ENCODE measurements around the gene RGS1. TPM values are rescaled to one million over a fixed set of nuclear protein-coding genes. Genes with fewer than 3 reads are reported as not detected.

RGS1 gene
- total RNA-seq, 1 donor from 2014 or later: not detected

- no peaks in the 10 kb centered on the region for H3K9me3 Mint-ChIP-seq (ENCODE audit: unreplicated experiment)
- no peak for DNase-seq (ENCODE audit: low spot score)
- no peak overlapping the region for H3K27ac Mint-ChIP-seq (ENCODE audit: unreplicated experiment)
- H3K27me3 Mint-ChIP-seq (ENCODE audit: unreplicated experiment): peaks cover 8% of the 10 kb centered on the region
- TF ChIP-seq CTCF (IDR thresholded peaks at IDR 0.05; ENCODE audit: unreplicated experiment): no peak
- H3K4me3 Mint-ChIP-seq (ENCODE audit: unreplicated experiment): no peak overlapping the region
- no peaks in the 10 kb centered on the region for H3K36me3 Mint-ChIP-seq (ENCODE audit: low read depth, unreplicated experiment)
- H3K4me1 Mint-ChIP-seq (ENCODE audit: unreplicated experiment): no peaks in the 10 kb centered on the region
These were observed 8.9 kb upstream of the RGS1 start for GRCh38 chr1:192566657-192567056.

- H3K4me1 Mint-ChIP-seq (ENCODE audit: unreplicated experiment): no peaks in the 10 kb centered on the region
- H3K27me3 Mint-ChIP-seq (ENCODE audit: unreplicated experiment): peaks cover 8% of the 10 kb centered on the region
- no peak for DNase-seq (ENCODE audit: low spot score)
- H3K9me3 Mint-ChIP-seq (ENCODE audit: unreplicated experiment): no peaks in the 10 kb centered on the region
- H3K4me3 Mint-ChIP-seq (ENCODE audit: unreplicated experiment): no peak overlapping the region
- no peak for TF ChIP-seq CTCF (IDR thresholded peaks at IDR 0.05; ENCODE audit: unreplicated experiment)
- H3K27ac Mint-ChIP-seq (ENCODE audit: unreplicated experiment): no peak overlapping the region
- no peaks in the 10 kb centered on the region for H3K36me3 Mint-ChIP-seq (ENCODE audit: low read depth, unreplicated experiment)
These were observed 7.5 kb upstream of the RGS1 start for GRCh38 chr1:192568063-192568462.

GRCh38 chr1:192571668-192572067, 3.9 kb upstream of the RGS1 start:
- TF ChIP-seq CTCF (IDR thresholded peaks at IDR 0.05; ENCODE audit: unreplicated experiment): no peak
- Mint-ChIP-seq H3K4me1 (ENCODE audit: unreplicated experiment) (no peaks in the 10 kb centered on the region), H3K4me3 (ENCODE audit: unreplicated experiment) (no peak overlapping the region), H3K9me3 (ENCODE audit: unreplicated experiment) (no peaks in the 10 kb centered on the region), H3K36me3 (ENCODE audit: low read depth, unreplicated experiment) (no peaks in the 10 kb centered on the region), H3K27ac (ENCODE audit: unreplicated experiment) (no peak overlapping the region), H3K27me3 (ENCODE audit: unreplicated experiment) (peaks cover 8% of the 10 kb centered on the region)
- no peak for DNase-seq (ENCODE audit: low spot score)

GRCh38 chr1:192573499-192573898, 2.1 kb upstream of the RGS1 start:
- Mint-ChIP-seq H3K9me3 (ENCODE audit: unreplicated experiment) (no peaks in the 10 kb centered on the region), H3K36me3 (ENCODE audit: low read depth, unreplicated experiment) (no peaks in the 10 kb centered on the region), H3K4me1 (ENCODE audit: unreplicated experiment) (no peaks in the 10 kb centered on the region), H3K27me3 (ENCODE audit: unreplicated experiment) (peaks cover 8% of the 10 kb centered on the region), H3K4me3 (ENCODE audit: unreplicated experiment) (no peak overlapping the region), H3K27ac (ENCODE audit: unreplicated experiment) (no peak overlapping the region)
- no peak for DNase-seq (ENCODE audit: low spot score)
- TF ChIP-seq CTCF (IDR thresholded peaks at IDR 0.05; ENCODE audit: unreplicated experiment): no peak

GRCh38 chr1:192574073-192574472, 1.5 kb upstream of the RGS1 start:
- DNase-seq (ENCODE audit: low spot score): no peak
- no peak for TF ChIP-seq CTCF (IDR thresholded peaks at IDR 0.05; ENCODE audit: unreplicated experiment)
- Mint-ChIP-seq H3K27me3 (ENCODE audit: unreplicated experiment) (peaks cover 8% of the 10 kb centered on the region), H3K4me1 (ENCODE audit: unreplicated experiment) (no peaks in the 10 kb centered on the region), H3K4me3 (ENCODE audit: unreplicated experiment) (no peak overlapping the region), H3K36me3 (ENCODE audit: low read depth, unreplicated experiment) (no peaks in the 10 kb centered on the region), H3K27ac (ENCODE audit: unreplicated experiment) (no peak overlapping the region), H3K9me3 (ENCODE audit: unreplicated experiment) (no peaks in the 10 kb centered on the region)

All from endothelial cell (in vitro differentiated cells).